GM19452 (cell line): Measurements from ENCODE around the gene ARGFX.
"Not testable (repeated sequence)": the region's sequence is repeated elsewhere in the genome, so short reads cannot be mapped to it uniquely, and the experiment has no call there.

Experiments used
- ATAC-seq: cut with Tn5 transposase; IDR thresholded peaks from one replicate; pipeline ENCODE4 v1.9.1; 2021; ENCODE audit not compliant: unreplicated experiment

Gene ARGFX

DNA sequence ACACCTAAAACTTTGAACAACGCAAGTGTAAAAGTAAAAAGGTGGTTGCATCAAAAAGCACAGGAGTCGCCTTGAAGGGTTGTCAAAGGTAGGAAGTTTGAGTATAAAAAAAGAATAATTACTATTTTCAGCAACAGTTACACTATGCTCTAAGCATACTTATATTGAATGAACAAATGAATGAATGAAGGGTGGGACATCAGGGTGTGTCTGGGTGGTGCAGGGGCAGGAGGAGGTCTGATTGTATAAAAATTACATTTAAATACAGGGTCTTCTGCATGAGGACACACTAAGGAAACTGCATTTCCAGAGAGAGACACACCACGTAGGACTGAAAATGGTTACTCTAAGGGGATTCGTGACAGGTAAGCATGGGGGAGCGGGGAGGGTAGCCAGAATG lies at the start of gene ARGFX:
TSS of gene ARGFX (plus strand) at position 301 of the 400 bp plus-strand sequence. CDS start 2,765 bp downstream, outside the sequence.
- ATAC-seq, result no peak

DNA sequence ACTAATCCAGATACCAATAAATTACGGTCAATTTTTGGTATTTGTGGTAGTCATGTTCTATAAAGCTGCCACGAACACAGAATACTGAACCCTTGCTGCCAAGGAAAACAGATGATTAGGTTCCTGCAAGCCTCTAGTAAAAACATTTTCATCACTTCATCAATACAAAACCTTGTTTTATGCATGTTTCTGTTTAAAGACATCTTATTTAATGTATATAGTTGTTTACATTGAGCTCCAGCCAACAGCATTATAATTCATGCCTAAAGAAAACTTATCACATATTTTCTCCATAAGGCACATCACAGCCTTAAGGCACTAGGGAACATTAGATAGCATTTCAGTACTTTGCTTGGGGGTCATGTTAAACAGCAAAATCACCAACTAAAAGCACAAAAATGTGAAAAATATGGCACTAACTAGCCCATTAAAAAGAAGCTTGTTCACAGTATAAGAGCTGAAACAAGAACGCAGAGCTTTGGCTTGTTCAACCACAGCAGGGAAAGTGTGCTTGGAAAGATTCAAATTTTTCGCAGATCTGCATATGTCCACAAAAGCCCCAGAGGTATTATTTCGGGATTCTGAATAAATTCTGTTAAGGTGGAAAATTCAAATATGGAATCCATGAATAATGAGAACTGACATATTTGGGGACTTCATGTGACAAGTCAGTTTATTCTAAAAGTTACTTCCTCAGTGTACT lies 49.6 kb upstream of the ARGFX start:
- ATAC-seq, result no peak

DNA sequence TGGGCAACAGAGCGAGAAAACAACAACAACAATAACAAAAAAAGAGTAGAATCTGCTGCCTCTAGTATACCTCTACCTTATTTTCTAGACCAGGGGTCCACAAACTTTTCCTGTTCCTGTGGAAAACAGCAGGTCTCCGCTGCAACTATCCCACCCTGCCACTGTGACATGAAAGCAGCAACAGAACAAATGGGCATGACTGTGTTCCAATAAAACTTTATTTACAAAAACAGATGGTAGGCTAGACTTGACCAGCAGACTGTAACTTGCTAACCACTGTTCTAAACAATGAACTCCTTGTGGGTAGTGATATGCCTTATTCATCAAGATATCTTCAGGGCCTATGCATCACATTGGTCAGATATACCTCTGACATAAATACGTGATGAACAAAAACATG lies 47.2 kb upstream of the ARGFX start:
- ATAC-seq, result no peak

DNA sequence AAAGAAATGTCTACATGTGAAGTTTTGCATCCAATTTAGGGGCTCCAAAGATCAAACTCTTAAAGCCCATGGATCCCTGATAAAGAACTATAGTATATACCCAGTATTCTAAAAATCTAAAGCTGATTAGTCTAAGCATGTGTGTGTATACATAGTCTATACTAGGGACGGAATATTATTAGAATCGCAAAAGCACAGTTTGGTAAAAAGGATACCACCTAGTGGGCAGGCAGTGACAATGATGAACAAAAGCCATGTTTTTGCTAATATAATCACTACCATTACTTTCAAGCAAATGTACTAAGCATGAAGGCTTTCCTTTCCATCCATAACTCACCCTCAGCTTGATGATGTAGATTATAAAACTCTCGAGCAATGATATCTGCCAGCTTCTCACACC lies 38.4 kb upstream of the ARGFX start:
- no peak for ATAC-seq

DNA sequence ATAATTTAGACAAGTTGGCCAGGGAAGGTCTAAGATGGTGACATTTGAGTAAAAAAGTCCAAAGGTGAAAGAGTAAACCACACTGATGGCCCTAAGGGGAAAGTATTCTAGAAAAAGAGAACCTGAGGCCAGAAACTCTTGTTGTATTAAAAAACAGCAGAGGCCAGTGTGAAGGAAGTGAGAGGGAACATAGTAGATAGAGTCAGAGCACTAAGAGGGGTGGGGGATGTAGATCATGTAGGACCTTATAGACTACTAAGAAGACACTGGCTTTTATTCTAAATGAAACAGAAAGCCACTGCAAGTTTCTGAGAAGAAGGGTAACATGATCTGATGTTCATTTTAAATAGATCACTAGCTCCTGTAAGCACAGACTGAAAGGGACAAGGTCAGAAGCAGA lies 36.5 kb upstream of the ARGFX start:
- ATAC-seq, result no peak

DNA sequence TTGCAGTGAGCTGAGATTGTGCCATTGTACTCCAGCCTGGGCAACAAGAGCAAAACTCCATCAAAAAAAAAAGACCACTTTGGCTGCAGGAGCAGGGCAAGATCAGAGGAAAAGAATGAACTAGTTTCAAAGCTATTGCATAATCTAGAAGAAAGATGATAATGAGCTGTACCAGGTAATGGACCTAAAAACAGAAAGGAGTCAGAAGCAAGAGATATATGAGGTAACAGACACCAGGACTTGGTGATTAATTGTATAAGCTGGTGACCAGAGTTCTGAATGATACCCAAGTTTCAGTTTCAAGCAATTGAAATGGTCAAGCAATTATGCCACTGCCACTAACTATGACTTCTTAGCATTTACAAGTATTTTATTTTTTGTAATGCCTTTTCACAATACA lies 24.8 kb upstream of the ARGFX start:
- ATAC-seq, result no peak

DNA sequence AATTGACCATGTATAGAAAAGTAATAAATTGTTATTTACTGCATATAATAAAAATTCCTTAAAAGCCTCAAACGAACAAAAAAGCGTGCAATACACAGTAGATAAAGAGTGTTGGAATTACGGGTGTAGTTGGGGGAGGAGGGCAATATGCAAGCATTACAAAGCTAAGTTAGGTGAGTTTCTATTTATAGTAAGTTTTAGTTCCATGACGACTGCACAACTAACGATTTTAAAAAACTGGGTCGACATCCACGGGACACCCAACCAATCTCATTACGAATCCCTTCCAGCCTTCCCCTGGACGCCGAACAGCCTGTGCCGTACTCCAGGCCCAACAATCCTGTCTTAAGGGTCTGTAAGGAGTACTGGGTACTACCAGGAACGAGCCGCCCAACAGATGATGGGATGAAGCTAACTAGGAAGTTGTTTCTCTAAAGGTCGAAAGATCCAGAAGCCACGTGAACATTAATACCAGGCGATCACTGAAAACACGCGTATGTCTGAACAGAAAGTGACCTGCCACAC lies 22.6 kb upstream of the ARGFX start:
- no peak for ATAC-seq

DNA sequence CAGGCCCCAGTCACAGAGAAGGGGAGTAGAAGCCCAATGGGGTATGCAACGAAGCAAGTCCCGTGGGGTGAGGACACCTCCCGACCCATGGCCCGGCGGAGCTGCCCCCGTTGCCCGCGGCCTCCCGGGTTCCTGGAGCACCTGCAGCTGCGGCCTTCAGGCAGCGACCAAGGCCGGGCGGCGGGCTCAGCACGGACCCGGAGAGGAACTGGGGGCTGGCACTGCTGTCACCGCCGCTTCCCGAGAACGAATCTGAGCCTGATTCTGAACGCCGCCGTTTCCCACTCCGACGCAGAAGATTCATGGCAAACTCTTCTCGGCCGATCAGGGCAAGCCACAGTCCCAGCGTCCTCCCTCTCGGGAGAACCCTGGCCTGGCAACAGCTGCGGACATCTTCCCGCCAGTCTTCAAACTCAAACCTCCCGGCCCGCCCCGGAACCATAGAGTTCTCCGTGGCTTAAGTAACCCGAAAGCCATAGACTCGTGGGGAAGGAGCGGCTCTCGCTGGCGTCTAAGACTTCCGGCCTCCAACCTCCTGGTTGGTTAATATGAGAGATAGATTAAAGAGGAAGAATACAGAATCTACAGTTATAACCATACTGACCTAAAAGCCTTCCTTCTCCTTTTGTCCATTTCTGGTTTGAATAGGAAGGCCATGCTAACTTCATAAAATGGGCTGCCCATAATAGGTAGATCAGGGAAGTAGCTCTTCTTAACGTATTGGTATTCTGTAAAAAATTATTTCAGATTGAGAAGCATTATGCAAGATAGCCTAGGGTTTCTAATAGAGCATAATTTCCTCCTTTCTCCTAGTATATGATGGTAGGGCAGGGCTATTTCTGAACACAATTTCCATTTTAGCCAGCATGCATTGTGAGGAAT lies 21.9 kb upstream of the ARGFX start, which contains the start of gene POLQ:
TSS of gene POLQ (minus strand) at position 415 of the 882 bp plus-strand sequence. CDS start at position 304, 111 bp downstream.
- peak; percentile 81 for ATAC-seq

DNA sequence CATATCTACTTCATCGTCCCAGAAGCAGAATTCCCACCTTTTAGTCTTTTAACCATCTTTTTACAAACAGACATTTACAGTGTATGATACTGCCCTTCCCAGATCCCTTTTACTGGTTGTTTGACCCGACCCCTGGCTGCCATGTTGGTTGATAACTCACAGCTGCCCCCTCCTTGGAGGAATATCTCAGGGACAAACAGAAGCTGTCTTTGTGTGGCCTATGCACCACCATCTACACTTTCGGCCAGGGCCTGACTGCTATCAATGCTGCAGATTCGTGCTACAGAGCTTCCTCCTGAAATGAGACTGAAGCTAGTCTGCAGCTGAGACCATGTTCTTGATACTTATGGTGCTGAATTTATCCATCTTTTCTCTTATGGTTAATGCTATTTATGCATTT lies 15.4 kb upstream of the ARGFX start:
- no peak for ATAC-seq

DNA sequence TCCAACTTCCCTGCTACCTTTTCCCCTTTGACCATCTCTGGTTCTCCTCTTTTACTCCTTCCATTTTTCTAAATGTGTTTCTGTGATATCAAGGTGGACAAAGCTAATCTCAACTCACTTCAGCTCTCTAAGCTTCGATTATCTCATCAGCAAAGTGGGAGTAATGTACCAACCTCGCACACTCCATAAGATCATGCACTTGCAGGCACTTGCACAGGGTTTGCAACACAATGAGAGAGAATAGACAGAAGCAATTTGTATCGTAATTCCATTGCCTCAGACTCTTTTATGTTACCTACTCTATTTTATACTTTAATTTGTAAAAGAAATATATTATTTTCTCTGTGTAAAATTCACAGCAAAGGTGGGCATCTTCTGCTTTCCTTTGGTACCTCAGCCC lies 15.0 kb upstream of the ARGFX start:
- no peak for ATAC-seq

DNA sequence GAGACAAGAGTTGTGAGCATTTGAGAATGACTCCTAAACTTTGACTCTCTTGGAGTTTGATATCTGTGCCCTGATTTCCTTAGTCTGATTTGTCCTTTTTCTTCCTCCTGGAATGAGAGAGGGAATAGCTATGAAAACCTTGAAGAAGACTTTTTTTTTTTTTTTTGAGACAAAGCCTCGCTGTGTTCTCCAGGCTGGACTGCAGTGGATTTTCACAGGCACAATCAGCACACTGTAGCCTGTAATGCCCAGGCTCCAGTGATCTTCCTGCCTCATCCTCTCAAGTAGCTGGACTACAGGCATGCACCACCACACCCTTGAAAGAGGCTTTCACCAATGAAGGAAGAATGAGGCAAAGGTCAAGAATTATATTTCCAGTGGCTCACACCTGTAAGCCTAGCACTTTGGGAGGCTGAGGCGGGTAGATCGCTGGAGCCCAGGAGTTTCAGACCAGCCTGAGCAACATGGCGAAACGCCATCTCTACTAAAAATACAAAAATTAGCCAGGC lies 10.3 kb upstream of the ARGFX start:
- ATAC-seq, result no peak

DNA sequence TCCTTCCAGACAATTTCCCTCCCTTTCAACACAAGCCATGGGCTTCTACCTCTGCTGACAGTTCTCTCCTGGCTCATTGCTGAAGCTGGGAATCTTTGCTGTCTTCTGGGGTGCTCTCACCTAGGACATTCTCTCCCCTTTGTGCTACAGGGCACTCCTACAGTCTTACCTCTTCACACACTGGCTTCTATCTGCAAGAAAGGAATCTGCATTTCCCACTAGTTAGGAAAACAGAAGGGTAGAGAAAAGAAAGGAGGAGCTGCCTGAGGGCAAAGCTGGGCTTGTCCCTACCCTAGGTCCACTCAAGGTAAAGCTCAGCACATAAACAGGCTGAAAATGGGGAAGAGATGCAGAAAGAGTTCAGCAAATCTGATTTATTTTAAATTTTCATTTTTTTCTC lies 5.6 kb upstream of the ARGFX start:
- ATAC-seq, result no peak

DNA sequence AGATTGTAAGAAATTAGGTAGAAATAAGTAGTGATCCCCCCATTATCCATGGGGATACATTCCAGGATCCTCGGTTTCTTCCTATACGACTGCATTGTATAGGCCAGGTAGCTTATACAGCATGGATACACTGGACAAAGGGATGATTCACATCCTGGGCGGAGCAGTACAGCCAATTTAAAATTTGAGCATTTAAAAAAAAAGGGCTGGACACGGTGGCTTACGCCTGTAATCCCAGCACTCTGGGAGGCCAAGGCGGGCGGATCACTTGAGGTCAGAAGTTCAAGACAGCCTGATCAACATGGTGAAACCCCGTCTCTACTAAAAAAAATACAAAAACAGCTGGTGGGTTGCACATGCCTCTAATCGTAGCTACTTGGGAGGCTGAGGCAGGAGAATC lies 976 bp upstream of the ARGFX start:
- no peak for ATAC-seq

DNA sequence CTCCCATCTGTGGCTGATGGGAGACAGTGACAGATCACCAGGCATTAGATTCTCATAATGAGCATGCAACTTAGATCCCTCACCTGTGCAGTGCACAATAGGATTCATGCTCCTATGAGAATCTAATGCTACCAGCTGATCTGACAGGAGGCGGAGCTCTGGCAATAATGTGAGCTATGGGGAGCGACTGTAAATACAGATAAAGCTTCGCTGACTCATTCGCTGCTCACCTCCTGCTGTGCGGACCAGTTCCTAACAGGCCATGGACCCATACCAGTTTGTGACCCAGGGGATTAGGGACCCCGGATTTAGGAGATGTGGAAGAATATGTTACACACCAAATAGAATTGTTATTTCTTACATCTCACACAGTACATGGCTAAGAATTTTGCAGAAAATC lies 6.7 kb downstream of the ARGFX start:
- no peak for ATAC-seq

DNA sequence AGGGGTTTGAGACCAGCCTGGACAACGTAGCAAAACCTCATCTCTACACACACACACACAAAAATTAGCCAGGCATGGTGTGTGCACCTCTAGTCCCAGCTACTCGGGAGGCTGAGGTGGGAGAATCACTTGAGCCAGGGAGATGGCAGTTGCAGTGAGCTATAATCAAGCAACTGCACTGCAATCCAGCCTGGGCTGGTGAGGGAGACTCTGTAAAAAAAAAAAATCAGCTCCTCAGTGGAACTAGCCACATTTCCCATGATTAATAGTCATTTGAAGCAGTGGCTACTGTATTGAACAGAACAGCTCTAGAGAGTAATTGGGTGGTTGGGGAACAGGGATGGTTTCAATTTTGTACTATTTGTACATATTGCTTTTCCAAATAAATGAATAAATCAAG lies 13.9 kb downstream of the ARGFX start:
- no peak for ATAC-seq

DNA sequence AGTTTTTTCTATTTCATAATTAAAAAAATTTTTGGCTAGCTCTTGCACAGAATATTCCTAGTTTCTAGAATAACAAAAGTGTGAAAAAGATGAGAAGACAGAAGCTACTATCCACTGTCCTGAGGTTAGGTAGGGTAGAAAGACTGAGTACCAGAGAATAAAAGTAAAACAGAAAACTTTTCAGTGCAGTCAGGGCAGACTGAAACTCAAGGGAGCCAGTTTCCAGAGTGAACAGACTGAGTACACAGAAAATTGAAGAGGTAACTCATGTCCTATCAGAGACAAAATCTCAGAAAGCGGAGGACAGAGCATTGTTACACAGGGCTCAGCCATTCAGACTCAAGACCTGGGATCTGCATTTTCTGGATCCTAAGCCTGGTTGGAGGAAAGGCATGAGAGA lies 16.7 kb downstream of the ARGFX start:
- ATAC-seq, result no peak

DNA sequence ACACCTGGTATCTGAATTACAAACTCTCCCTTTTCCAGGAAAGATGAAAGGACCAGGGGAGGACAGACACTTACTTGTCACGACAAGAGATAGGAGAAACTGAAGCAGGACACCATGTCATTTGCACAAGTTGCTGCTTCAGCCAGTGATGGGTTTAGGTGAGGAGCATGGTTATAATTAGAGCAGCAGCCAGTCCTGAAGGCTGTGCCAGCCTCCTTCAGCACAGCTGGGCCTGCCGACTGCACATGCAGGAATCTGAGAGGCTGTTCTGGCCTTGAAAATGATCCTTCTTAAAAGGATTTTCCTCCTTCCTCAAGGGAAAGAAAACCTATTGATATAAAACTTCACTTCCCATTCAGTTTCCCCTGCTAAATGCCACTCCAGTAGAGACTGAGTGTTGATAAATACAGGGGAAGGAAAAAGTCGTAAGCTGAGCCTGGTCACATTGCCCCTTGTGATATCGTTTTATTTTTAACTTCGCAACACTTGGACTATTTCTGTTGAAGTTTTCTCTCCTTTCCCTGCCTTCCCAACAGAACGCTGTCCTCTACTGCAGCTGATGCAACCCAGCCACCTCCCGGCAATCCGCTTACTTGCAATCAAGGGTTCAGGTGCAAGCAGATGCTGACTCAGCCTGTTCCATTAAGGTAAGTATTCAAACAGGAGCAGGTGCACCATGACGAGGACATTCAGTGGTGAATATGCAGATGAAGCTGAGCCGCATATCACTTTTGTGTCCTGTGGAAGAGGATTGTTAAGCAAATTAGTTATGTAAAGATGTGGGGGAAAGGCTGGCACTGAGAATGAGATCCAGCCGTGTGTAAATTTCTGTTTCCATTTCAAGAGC lies 25.3 kb downstream of the ARGFX start, which contains the start of gene FBXO40:
TSS of gene FBXO40 (plus strand) at position 524 of the 847 bp plus-strand sequence. CDS start 27,197 bp downstream, outside the sequence.
- ATAC-seq, result no peak

DNA sequence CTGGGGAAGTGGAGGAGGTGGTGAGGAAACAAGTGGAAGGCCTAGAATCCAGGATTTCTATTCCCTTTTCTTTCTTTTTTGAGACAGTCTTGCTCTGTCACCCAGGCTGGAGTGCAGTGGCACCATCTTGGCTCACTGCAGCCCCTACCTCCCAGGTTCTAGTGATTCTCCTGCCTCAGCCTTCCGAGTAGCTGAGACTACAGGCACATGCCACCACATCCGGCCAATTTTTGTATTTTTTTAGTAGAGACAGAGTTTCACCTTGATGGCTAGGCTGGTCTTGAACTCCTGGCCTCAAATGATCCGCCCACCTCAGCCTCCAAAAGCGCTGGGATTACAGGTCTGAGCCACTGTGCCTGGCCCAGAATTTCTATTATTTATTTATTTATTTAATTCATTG lies 26.1 kb downstream of the ARGFX start:
- not testable (repeated sequence) for ATAC-seq

DNA sequence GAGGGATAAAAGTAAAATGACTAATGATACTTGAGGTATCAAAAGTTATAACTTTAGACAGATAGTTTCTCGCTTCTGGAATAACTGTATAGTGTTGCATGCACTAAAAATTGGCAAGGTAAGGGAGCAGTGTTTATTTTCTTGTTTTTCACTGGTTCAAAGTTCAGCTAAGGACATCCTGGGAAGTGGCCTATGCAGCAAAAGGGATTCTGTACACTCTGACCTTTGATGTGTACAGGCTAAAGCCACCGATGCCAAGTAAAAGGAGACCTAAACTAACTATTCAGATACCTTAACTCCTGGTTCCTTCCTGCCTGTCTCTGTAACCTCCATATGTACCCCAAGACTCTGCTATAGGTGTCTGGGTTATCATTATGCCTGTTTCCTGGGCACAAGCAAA lies 27.1 kb downstream of the ARGFX start:
- no peak for ATAC-seq

DNA sequence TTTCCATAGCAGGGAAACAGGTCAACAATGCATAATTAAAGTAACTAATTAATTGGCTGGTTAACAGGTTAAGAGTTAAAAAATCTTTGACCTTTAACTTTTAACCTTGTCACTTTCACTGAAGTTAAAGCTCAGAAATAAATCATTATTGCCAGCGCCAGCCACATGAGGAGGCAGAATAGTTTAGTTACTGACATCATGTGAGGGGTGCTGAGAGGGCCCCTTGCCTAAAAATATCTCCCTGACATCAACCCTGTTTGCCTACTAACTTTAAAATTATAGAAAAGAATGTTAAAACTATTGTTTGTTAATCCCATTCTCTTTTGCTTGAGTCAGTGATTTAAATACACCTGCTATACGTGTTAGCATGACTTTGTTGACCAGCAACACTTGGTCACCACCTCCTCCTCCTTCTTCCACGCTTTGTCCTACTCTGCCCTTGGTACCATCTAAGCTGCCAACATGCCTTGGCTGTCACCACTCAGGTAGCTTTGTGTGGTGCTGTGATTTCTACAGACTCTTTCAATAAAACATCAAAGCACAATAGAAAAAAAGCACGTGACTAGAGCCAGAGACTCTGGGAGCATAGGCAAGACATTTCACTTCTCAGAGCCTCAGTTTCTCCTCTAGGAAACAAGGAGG lies 28.1 kb downstream of the ARGFX start:
- no peak for ATAC-seq
